Right lobe of liver (tissue), 6 donors: ENCODE data around the gene ALCAM. TPM values are rescaled to one million over a fixed set of nuclear protein-coding genes. Genes with fewer than 3 reads are reported as not detected.

ENCODE experiments used
- ATAC-seq, 4 donors: fragments of 200-7000 bp; cut with Tn5 transposase; one replicate each; pipeline ENCODE4 v1.9.1; 2020; ENCODE audit warnings: mild to moderate bottlenecking in 4 of 4, moderate library complexity in 4 of 4
- DNase-seq, 3 donors: peaks; one replicate each; pipeline ENCODE4 v3.0.0-alpha.2; 2020
- H3K27ac ChIP-seq, 3 donors: fragments of 200-600 bp; one replicate each; pipeline ENCODE4 v1.8.0; 2022
- H3K27me3 ChIP-seq, 2 donors: fragments of 200-600 bp; one replicate each; pipeline ENCODE4 v1.8.0; 2022
- H3K36me3 ChIP-seq, 4 donors: fragments of 200-600 bp; sonication (generic) in 1 of 4; one replicate each; pipeline versions ENCODE4 v1.5.1 to v1.8.0; 2017 to 2022; ENCODE audit warnings: control low read depth in 1 of 4
- H3K4me1 ChIP-seq, 4 donors: fragments of 200-600 bp; sonication (generic) in 1 of 4; one replicate each; pipeline versions ENCODE4 v1.5.1 to v1.8.0; 2017 to 2022; ENCODE audit warnings: control low read depth in 1 of 4
- H3K4me3 ChIP-seq, 3 donors: fragments of 200-600 bp; one replicate each; pipeline ENCODE4 v1.8.0; 2022
- H3K9me3 ChIP-seq, 4 donors: fragments of 200-600 bp; sonication (generic) in 1 of 4; one replicate each; pipeline versions ENCODE4 v1.5.1 to v1.8.0; 2017 to 2022; ENCODE audit warnings: control low read depth in 1 of 4
- POLR2A ChIP-seq: fragments of 450-650 bp; IDR thresholded peaks from one replicate; pipeline ENCODE4 v1.6.1; 2017; ENCODE audit warnings: antibody characterized with exemption, mild to moderate bottlenecking
- WGBS: methylation state at CpG from one replicate; pipeline ENCODE4 v1.1.6; 2018; ENCODE audit warnings: low coverage, low lambda C conversion rate; ENCODE audit not compliant: insufficient coverage; ENCODE audit errors: missing lambda C conversion rate; 5-methylcytosine and 5-hydroxymethylcytosine counted together
- intact Hi-C, 2 donors: fragments of 100-400 bp; cut with DNase I; formaldehyde crosslinking; loops; one replicate each; pipeline versions ENCODE4 v1.11.2 to v1.14.1; 2022
- total RNA-seq, 6 experiments: library from RNA; depleted of rRNA in 2 of 6; stranded (reverse); fragments of >200 nt in 2 of 6; fragmentation: NEBNext Ultra II Directional in 3 of 6; extraction: Animal tissue kit (Norgen Biotek cat#: 25700) in 3 of 6; gene quantifications; one replicate each; pipeline versions ENCODE4 v1.1.0 to v1.2.4, GENCODE V29; 2016 to 2023
- TF ChIP-seq, protein P1 (sequence below), 4 donors: fragments of 200-600 bp in 3 of 4; fragments of 450-650 bp in 1 of 4; IDR thresholded peaks; one replicate each; pipeline versions ENCODE4 v1.5.1 to v1.8.0; 2016 to 2022; ENCODE audit warnings: antibody characterized with exemption in 4 of 4, mild to moderate bottlenecking in 2 of 4
- donor health status: DM: no; HTN: yes; CAD: no.
- donor health status: DM: no; HTN: no; CAD: no.
- donor health status: DM: no; HTN: no; CAD: no.
- donor health status: DM: no; HTN: yes; CAD: no.
- donor health status: DM: no; HTN: yes; CAD: no.

Gene ALCAM
- total RNA-seq, 6 experiments from 2014 or later: 21.9 to 43.4 (median 34.5) TPM

DNA sequence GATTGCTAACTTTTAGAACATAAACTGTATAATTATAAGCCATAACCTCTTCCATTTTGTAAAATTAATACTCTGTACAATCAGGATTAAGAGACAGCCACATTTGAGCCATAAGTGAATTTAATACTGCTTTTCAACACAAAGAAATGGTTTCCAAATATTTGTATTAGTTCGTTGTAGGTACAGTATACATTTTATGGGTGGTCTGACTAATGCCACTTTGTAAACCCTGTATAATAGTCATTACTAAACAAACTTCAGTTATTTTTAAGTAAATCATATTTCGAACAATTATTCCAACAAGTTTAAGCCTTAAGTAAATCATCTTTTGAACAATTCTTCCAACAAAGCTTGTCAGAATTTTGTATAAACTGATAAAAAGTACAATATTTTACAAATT lies 11.0 kb downstream of the ALCAM start:
- no peaks in the 10 kb centered on the region for H3K4me1 ChIP-seq
- DNase-seq (no peak), ATAC-seq (no peak)
- no peak overlapping the region for H3K27ac ChIP-seq
- no peak overlapping the region for H3K4me3 ChIP-seq
- no peak for TF ChIP-seq POLR2A
- TF ChIP-seq, protein P1, sequence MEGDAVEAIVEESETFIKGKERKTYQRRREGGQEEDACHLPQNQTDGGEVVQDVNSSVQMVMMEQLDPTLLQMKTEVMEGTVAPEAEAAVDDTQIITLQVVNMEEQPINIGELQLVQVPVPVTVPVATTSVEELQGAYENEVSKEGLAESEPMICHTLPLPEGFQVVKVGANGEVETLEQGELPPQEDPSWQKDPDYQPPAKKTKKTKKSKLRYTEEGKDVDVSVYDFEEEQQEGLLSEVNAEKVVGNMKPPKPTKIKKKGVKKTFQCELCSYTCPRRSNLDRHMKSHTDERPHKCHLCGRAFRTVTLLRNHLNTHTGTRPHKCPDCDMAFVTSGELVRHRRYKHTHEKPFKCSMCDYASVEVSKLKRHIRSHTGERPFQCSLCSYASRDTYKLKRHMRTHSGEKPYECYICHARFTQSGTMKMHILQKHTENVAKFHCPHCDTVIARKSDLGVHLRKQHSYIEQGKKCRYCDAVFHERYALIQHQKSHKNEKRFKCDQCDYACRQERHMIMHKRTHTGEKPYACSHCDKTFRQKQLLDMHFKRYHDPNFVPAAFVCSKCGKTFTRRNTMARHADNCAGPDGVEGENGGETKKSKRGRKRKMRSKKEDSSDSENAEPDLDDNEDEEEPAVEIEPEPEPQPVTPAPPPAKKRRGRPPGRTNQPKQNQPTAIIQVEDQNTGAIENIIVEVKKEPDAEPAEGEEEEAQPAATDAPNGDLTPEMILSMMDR (IDR thresholded peaks at IDR 0.05): no peak
- intact Hi-C loops: no loop called here
- H3K9me3 ChIP-seq: no peaks in the 10 kb centered on the region
- no peaks in the 10 kb centered on the region for H3K36me3 ChIP-seq
- no peaks in the 10 kb centered on the region for H3K27me3 ChIP-seq
- WGBS: 87% methylated on average over 2 of the region's 2 CpGs

GRCh38 chr3:105385179-105385578 lies 18.5 kb downstream of the ALCAM start:
- TF ChIP-seq POLR2A: no peak
- TF ChIP-seq, protein P1 (IDR thresholded peaks at IDR 0.05): no peak
- Histone ChIP-seq H3K4me3 (no peak overlapping the region), H3K27ac (no peak overlapping the region), H3K4me1 (peaks cover 0 to 21% (median 2%) of the 10 kb centered on the region in 4 donors), H3K9me3 (no peaks in the 10 kb centered on the region), H3K36me3 (no peaks in the 10 kb centered on the region), H3K27me3 (no peaks in the 10 kb centered on the region)
- no peak for ATAC-seq
- intact Hi-C loops: no loop called here
- DNase-seq: no peak
- WGBS: 94% methylated on average over 2 of the region's 2 CpGs

GRCh38 chr3:105385819-105386508 lies 19.3 kb downstream of the ALCAM start:
- Histone ChIP-seq H3K4me3 (no peak overlapping the region), H3K9me3 (no peaks in the 10 kb centered on the region), H3K27me3 (no peaks in the 10 kb centered on the region), H3K36me3 (no peaks in the 10 kb centered on the region), H3K27ac (peak overlapping the region in 2 of 3 donors; percentile 5 to 9), H3K4me1 (peaks cover 0 to 21% (median 2%) of the 10 kb centered on the region in 4 donors)
- ATAC-seq (peak in 1 of 4 donors; percentile 11), DNase-seq (no peak)
- no peak for TF ChIP-seq POLR2A
- TF ChIP-seq, protein P1 (IDR thresholded peaks at IDR 0.05): no peak
- intact Hi-C loops: no loop called here

DNA sequence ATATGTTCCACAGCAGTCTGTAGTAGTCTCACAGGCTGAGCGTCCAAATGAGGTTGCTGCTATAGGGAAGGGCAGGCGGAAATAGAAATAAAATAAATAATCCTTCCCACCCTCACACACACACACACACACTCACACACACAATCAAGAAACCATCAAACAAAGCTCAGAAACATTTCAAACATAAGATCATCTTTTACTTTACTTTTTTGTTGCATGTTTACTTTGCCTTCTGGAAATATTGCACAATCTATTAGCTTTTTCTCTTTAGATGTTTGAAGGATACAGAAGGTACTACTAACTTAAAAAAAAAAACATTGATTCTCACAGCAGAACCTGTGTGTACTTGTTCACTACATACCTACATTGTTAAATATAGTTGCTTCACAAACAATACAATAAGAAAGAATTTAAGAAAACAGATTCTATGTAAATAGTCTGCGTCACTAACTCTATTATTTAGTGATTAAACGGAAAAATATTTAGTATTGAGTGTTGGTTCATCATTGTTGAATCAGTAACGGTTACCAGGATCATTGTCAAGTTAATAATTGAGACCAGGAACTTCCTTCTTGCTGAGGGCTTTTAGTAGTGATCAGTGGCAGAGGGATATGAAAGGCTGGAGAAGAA lies 20.5 kb downstream of the ALCAM start:
- no peaks in the 10 kb centered on the region for H3K9me3 ChIP-seq
- peak overlapping the region in 2 of 3 donors; percentile 2 to 6 for H3K4me3 ChIP-seq
- H3K27me3 ChIP-seq: no peaks in the 10 kb centered on the region
- peaks cover 0 to 21% (median 2%) of the 10 kb centered on the region in 4 donors for H3K4me1 ChIP-seq
- WGBS: 36% methylated on average over 5 of the region's 5 CpGs
- no peaks in the 10 kb centered on the region for H3K36me3 ChIP-seq
- intact Hi-C loops: no loop called here
- peak overlapping the region; percentile 13 to 54 (median 33) for H3K27ac ChIP-seq
- no peak for TF ChIP-seq POLR2A
- TF ChIP-seq, protein P1 (IDR thresholded peaks at IDR 0.05): no peak
- peak in 1 of 3 donors; percentile 18 for DNase-seq
- ATAC-seq: peak; percentile 76 to 93 (median 86)
